NCI-H748 (cell line): ENCODE data around the gene PWWP2A.

Experiments
- DNase-seq: peaks from one replicate; lab custom pipeline; 2025; ENCODE audit not compliant: unreplicated experiment; lab: John Stamatoyannopoulos, UW

The PWWP2A gene

DNA sequence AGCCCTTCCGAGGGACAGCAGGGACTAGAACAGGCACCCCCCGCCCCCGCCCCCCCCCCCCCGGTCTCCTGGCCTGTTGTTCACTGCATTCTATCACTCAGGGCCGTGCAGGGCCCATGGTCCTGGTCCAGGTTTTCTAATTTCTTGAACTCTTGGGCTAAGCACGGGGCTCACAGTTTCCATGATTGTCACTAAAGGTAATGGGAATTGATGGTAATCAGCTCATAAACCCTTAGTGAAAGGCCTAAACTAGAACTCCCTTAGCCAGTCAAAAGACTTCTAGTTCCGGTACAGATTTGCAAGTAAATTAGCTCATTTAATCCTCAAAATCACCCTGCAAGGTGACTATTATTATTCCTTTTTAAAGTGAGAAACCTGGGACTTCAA lies 14.7 kb upstream of the PWWP2A start:
- DNase-seq: no peak

DNA sequence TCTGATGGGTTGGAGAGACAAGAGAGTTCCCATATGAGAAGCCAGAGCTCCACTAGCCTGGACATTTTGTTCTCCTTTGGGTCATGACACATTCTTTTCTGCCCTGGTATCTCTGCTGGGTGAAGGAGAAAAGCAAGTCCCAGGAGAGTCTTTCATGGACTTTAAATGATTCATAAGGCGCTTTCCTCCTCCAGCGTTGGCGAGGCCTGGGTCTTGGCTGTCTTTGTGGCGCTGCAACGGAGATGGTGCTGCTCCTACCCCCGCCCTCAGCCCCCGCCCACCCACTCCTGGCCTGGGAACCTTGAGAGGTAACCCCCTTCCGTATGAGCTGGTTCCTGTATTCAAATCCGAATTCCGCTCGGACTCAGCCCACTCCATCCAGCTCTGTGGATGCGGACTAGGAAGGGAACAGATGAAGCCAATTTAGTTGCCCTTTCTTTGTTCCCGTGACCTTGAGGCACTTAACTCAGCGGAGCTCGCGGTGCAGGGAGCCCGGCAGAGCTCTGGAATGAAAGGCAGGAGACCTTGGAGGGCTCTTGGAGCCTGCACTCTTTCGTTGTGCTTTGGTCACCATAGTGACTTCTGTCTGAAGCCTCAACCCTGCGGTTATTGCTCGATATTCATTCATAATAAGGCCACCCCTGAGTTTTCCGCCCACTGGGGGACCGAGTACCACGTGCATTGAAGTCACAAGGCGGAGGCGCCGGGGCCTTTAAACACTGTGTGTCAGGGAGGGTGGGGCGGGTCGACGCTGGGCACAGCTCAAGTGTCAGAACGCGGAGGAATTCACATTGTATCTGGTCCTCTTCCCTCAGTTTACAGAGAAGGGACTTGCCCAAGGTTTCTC lies 14.0 kb upstream of the PWWP2A start:
- peak; percentile 13 for DNase-seq

DNA sequence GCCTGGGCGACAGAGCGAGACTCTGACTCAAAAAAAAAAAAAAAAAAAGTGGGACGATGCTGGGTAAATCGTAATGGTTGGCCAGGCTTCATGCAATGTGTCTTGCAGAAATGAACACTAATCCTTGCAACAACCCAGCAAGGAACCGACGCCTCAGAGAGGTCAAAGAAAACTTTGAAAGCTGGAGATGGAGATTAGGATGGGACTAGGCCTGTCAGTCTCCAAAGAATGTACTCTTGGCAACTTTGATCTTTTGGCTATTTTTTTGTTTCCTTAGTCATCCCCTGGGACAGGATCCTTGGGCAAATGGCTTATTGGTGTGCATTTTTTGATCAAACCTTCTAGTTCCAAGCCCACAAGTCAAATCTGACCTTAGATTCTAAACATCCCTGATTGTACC lies 10.6 kb upstream of the PWWP2A start:
- no peak for DNase-seq

DNA sequence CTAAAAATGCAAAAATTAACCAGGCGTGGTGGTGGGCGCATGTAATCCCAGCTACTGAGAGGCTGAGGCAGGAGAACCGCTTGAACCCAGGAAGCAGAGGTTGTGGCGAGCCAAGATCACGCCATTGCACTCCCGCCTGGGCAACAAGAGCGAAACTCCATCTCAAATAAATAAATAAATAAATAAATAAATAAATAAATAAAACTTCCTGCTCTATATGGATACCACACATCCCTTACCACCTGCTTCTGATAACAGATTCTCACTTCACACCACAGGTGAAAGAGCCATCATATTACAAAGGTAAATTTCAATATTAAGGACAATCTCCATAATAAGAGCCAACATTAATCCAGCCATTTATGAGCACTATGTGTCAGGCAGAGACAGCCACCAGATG lies 9.4 kb upstream of the PWWP2A start:
- no peak for DNase-seq

DNA sequence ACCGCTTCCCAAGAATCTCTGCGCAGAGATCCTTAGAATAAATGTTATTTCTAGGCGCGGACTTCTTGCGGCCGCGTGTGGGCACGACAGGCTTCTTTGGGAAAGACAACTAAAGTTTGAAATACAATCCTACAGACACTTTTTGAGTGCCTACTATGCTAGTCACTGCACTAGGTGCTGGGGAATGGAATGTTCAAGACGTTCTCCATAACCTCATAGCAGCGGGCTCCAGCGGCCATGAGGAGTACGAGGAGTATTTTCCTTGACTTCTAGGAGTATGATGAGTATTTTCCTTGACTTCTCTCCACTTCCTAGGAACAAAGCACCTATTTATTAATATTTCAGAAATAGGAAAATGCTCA lies 636 bp upstream of the PWWP2A start:
- DNase-seq: no peak

DNA sequence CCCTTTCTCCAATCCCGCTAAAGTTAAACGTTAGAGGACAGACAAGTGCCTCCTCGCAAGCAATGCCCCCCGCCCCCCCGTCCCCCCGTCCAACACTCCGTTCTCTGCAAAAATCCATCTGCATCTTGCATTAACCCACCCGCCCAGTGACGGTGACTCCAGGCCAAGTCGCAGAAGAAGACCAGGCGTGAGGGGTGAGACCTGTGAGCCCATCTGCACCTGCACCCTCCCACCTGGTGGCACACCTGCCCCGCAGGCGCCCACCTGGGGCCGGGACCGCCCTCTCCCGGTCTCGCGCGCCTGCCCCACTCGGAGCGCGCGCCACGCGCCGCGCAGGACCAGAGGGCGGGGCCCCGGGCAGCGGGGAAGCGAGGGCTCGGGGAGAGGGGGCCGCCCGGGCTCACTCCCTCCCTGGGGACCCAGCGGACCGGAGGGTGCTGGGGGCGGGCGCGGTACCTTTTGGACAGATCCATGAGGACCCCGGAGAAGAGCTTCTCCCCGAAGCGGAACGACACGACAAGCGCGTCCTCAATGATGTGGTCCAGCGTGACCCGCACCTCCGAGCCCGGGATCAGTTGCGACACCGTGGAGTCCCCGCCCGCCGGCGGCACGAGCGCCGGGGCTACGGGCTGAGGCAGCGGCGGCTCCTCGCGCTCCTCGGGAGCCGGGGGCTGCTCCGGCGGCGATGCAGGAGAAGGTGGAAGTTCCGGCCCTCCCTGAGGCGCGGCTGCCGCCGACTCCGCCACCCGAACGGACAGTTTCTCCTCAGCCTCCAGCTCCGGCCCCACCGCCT lies 705 bp downstream of the PWWP2A start:
- DNase-seq: peak; percentile 69

DNA sequence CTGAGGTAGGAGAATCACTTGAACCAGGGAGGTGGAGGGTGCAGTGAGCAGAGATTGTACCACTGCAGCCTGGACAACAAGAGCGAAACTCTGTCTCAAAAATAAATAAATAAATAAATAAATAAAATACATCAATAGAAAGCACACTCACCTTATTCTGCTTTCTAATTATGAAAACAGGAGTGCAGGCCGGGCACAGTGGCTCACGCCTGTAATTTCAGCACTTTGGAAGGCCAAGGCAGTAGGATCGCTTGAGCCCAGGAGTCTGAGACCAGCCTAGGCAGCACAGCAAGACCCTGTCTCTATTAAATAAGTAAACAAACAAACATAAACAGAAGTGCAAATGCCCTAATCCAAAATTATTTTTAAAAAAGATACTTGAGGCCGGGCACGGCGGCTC lies 2.3 kb downstream of the PWWP2A start:
- no peak for DNase-seq

DNA sequence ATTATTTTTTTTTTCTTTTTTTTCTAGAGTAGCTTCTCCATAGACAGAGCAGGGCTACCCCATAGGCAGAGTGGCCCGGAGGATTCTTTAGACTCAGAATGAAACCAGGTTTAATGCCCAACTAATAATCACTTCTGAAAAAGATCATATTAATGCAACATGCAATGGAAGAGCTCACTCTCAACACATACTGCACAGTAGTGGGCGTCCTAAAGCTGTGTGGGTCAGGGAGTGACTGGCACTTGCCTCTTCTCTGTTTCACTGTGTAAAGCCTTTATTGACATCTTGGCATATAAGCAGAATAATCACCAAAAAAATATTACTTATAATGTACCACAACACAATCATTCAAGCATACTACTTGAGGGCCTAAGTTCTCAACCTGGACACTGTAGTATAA lies 11.1 kb downstream of the PWWP2A start:
- DNase-seq: no peak

DNA sequence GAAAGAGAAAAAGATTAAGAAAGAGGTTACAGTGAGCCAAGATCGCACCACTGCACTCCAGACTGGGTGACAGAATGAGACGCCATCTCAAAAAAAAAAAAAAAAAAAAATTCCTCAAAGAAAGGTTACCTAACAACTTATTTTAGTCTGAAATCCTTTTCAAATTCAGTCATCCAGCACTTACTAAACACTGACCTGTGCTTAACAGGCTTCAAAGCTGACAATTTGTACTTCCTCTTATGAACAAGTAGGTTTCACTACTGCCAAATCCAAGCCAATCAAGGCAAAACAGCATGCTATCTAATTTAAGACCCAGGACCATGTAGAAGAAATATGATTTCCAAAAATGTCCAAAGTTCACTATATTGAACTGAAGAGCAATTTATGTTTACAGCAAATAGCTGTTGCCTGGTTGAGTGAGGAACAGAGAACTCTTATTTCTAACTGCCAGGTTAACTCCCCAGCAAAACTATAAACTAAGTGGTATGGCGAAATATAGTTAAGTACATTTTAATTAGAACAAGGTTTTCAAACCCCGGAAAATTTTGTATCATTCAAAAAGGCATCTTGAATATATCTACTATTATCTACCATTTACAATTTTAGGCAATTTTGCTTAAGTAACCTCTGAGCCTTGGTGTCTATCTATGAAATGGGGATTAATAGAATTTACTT lies 13.4 kb downstream of the PWWP2A start:
- no peak for DNase-seq

DNA sequence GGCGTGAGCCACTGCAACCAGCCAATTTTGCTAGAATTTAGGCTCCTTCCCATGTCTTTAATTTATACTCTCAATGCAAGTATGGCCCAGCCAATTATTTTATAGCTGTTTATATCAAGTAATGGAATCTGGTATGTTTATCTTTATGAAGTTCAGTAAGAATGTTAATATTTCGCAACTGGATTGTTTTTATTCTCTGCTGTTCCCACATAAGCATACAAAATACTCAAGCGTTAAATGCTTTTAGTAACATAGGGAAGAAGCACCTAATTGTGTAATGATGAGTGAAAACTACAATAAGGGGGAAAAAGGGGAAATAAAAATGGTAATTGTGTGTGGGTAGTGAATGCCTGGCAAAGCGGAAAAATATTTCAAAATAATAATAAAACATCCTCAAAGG lies 21.3 kb downstream of the PWWP2A start:
- no peak for DNase-seq

DNA sequence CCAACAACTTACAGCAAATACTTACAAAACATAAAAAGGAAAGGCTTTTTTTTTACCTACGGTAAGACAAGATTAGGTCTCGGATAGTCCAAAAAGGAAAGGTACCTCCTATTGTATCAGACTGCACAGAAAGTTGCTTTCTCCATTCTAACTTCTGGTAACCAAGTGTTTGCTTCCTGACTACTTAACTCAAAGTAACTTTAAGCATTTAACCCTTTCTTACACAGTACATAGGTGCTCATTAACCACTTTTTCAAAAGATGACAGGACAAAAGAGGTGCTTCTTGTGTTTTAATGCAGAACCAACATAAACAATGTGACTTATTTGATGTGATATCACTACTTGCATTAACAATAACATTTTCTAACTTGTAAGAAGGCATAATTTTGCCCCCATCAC lies 23.1 kb downstream of the PWWP2A start:
- no peak for DNase-seq

DNA sequence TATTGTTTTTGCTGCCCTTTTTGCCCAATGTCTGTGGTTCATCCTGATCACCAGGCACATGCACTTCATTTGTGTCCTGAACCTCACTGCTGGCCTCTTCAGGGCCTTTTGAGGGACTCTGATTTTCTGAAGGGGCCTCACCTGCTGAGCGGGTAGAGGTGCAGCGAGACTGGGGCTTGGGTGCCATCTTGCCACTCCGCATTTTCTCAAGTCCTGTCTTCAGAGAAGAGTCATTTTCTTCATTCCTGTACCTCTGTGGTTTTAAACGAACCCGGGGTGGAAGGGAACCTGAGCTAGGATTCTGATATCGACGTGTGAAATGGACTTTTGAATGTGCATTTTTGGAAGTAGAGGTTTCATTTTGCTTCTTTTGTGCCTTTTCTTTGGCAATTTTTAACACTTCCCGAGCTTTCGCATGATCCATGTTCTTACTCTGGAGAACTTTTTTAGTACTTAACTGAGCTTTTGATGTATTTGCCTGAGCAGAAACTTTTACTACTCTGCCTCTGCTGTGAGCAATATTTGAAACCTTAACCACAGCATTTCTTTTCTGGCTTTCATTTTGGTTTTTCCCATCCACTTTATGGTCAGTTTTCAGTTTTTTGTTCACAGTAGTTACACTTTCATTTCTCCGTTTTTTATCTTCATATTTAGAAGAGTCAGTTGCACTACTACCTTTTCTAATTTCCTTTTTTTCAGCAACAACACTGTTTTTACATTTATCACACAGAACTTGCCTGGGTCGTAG lies 26.1 kb downstream of the PWWP2A start:
- no peak for DNase-seq

DNA sequence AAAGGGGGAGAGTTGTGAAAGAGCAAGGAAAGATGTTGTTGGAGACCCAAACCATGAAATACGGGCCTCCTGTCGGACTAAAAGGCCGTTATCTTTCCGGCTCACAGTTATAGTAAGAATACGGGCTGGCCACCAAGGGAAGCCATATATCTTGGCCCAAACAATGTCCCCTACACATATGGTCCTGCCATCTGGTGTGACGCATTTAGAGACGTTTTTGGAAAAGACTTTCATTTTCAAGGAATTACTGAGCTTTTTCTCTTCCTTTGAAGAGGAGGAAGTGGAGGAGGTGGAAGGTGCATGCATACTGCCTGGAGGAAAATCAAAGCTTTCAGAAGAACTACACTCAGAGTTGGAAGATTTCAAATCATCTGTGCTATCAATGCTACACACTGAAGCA lies 26.7 kb downstream of the PWWP2A start:
- DNase-seq: no peak

DNA sequence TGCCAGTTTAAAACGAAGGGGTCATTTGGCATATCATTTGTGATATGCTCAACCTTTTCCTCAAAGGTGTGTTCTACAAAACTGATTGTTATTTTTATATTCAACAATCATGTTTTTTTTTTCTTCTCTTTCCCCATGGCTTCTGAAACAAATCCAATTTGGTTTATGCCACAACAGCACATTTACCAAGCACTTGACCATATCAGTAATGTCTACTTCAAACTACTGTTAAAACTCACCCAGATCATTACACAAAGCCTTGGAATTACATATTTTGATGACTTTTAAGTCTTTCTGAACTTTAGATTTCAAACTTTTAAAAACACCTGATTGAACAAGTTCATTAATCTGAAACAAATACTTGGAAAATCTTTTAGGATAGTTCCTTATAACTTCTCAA lies 29.2 kb downstream of the PWWP2A start:
- DNase-seq: no peak

DNA sequence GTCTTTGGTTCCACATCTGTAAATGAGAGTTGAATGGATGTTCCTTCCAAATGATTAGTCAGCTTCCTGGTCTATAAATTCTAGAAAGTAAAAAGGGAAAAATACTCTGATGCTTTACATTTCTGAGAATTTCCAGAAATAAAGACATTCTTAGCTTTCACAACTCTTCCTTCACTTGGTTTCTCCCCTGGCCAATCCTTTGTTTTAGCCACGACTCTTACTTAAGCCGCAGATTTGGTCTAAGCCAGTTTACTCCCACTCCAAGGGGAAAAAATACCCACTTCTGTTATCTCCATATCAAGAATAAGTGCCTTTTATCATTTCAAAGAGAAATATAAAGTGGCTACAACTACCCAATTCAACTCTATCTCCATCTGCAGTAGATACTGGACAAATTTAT lies 29.7 kb downstream of the PWWP2A start:
- no peak for DNase-seq

DNA sequence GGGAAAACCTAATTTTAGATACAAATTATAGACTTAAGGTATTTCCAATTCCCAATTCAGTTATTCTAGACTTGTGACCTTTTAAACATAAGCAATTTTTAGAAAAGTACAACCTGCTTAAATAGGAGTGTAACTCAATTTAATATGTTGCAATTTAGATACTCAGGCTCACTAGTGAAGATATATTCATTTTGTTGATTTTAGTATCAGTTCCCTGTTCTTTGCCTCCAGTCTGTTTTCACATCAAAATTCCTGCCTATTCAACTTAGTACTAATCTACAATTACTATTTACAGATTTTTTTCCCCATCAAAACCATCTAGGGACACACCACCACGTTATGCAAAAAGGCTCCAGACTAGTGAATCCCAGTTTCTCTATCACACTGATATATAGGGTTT lies 30.4 kb downstream of the PWWP2A start:
- DNase-seq: no peak

DNA sequence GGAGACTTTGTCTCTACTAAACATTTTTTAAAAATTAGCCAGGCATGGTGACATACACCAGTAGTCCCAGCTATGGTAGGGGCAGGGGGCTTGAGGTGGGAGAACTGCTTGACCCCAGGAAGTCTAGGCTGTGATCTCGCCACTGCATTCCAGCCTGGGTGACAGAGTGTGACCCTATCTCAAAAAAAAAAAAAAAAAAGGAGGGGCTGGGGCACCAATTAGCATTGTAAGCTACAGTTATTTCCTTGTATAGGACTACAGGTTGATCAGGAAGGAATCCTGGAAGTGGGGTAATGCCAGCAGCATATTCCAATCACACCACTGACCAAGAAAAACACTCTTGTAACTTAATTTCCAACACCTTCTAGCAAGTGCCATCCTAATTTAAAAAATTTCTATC lies 32.1 kb downstream of the PWWP2A start:
- no peak for DNase-seq

DNA sequence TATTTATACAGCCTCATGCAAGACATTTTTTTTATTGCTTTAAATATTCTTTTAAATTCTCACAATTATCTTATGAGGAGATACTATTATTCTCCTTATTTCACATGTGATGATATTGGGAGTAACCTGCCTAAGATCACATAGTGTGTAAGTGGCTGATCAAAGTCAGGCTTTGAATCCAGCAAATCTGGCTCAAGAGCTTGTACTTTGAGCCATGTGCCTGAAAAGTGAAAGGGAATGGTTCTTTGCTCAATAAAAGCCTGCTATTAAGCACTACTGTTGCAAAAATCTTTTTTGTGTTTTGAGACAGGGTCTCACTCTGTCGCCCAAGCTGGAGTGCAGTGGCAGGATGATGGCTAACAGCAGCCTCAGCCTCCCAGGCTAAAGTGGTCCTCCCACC lies 35.1 kb downstream of the PWWP2A start:
- DNase-seq: no peak

DNA sequence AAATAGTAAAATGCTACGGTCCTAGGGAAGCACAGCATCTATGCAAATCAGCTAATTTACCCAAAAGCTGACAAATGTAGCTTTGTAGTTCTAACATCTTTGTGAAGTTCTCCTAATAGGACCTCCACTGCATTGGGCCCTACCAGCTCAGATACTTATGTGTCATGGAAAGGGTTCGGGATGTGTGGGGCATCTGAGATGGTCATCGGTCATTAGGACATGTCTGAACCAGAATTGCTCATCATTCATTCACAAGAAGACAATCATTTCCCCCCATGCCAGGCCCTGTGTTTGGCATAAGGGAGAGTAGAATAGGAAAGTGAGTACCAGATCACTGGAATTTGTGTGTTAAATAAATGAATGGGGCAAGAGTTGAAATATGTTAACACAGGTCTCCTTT lies 35.7 kb downstream of the PWWP2A start:
- no peak for DNase-seq

DNA sequence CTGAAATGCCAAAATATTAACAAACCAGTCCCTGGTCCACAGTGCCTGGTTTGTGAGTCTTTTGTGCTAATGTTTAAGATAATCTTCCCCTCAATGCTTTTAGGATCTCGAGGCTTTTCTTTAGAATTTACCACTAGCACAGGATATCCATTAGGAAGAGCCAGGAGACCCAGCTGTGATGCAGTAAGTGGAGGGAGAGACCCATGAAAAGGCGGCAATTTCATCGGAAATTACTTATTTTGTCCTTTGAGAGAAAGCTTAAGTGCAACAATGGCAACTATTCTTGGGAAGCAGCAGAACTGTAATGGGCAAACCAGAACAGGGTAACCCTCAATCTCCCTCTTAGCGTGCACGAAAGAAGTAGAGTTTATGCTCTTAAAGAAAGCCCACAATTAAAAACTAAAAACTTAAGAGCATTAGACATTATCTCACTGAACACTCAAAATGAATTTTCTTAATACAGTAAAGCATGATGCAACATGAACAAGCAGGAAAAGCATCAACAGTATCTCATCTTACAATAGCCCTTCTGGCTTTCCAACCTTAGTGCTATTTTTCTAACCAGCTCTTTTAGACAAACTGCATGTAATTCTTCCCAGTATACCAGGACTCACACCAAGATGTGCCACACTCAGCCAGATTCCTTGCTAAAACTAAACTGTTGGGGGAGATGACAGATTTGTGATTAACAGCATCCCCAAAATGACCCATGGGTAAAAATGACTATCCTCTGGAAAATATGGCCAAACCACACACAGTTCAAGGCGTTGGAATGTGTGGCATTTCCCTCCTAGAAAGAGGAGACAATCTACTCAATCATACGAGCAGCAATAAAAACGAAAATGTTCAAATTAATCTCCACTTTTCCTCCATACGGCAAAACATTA lies 36.4 kb downstream of the PWWP2A start:
- no peak for DNase-seq
